Endothelial cell of umbilical vein (primary cell): ENCODE data around the gene SEC61A1. TPM values are rescaled to one million over a fixed set of nuclear protein-coding genes. Genes with fewer than 3 reads are reported as not detected.

Experiments
- BruUV-seq: library from RNA; stranded (reverse); fragments of 400-500 nt; replicated peaks from 2 replicates; lab custom pipeline; 2021; lab: Mats Ljungman, UMichigan
- CTCF ChIA-PET: fragments of 300-600, 350-600 bp; sonication (Branson Sonifier 250); formaldehyde crosslinking; loops from one replicate; lab custom pipeline; 2021; ENCODE audit warnings: antibody characterized with exemption, inconsistent platforms; lab: Charles Lee
- POLR2A ChIA-PET: fragments of 300-600, 350-600 bp; sonication (Branson Sonifier 250); formaldehyde crosslinking; loops from one replicate; lab custom pipeline; 2021; ENCODE audit warnings: antibody characterized with exemption, inconsistent platforms; lab: Charles Lee
- DNase-seq: peaks from one replicate; pipeline ENCODE4 v3.0.0-alpha.2; 2011; ENCODE audit warnings: low read depth, low spot score
- FAIRE-seq: peaks from 2 replicates; lab custom pipeline; 2011; peaks lifted over from hg19 to GRCh38; lab: Jason Lieb, UNC
- H2AFZ ChIP-seq: 2 replicates; pipeline ENCODE4 v1.6.0; 2012; ENCODE audit warnings: low read depth, low read length, control low read depth, inconsistent platforms
- H3K27ac ChIP-seq: 2 replicates; pipeline ENCODE4 v1.5.1; 2011; ENCODE audit warnings: low read depth, mild to moderate bottlenecking, control low read depth, low read length, moderate library complexity; ENCODE audit not compliant: insufficient read depth
- H3K27me3 ChIP-seq, 2 experiments: 2 replicates each; pipeline versions ENCODE4 v1.6.0 to v1.6.1; 2011; ENCODE audit warnings: low read length in 2 of 2, mixed read lengths in 1 of 2; ENCODE audit not compliant: control insufficient read depth in 2 of 2, insufficient read depth in 2 of 2
- H3K36me3 ChIP-seq, 2 experiments: 2 replicates in 1 of 2; 3 replicates in 1 of 2; pipeline ENCODE4 v1.5.1; 2011; ENCODE audit warnings: low read length in 2 of 2, mild to moderate bottlenecking in 1 of 2, moderate library complexity in 1 of 2; ENCODE audit not compliant: control insufficient read depth in 2 of 2, insufficient read depth in 2 of 2; ENCODE audit errors: extremely low read depth in 1 of 2
- H3K4me1 ChIP-seq: 3 replicates; pipeline ENCODE4 v1.5.1; 2011; ENCODE audit warnings: mild to moderate bottlenecking, low read length; ENCODE audit not compliant: control insufficient read depth, insufficient read depth; ENCODE audit errors: extremely low read depth
- H3K4me2 ChIP-seq: 2 replicates; pipeline ENCODE4 v1.6.1; 2011; ENCODE audit warnings: low read length, control low read depth, mixed read lengths; ENCODE audit not compliant: insufficient read depth
- H3K4me3 ChIP-seq, 3 experiments: fragments of 200-600 bp in 1 of 3; sonication (generic), shearing (Covaris generic) in 1 of 3; replicated peaks in 1 of 3; 2 replicates each; pipeline ENCODE4 v1.5.1; 2011 to 2016; ENCODE audit warnings: control low read depth in 3 of 3, low read length in 3 of 3, mild to moderate bottlenecking in 2 of 3, inconsistent platforms in 1 of 3, low read depth in 1 of 3, moderate library complexity in 1 of 3; ENCODE audit not compliant: insufficient read depth in 1 of 3
- H3K79me2 ChIP-seq: 2 replicates; pipeline ENCODE4 v1.6.0; 2012; ENCODE audit warnings: low read length, inconsistent platforms; ENCODE audit not compliant: control insufficient read depth, insufficient read depth
- H3K9ac ChIP-seq: replicated peaks from 2 replicates; pipeline ENCODE3; 2011; ENCODE audit warnings: low read length, control low read depth; ENCODE audit not compliant: insufficient read depth; ENCODE audit errors: extremely low read depth
- H3K9me1 ChIP-seq: replicated peaks from 3 replicates; pipeline ENCODE4 v1.6.0; 2011; ENCODE audit warnings: mild to moderate bottlenecking, low read length; ENCODE audit not compliant: control insufficient read depth, insufficient read depth; ENCODE audit errors: extremely low read depth
- H3K9me3 ChIP-seq: replicated peaks from 2 replicates; pipeline ENCODE4 v1.5.1; 2012; ENCODE audit warnings: low read length, inconsistent platforms; ENCODE audit not compliant: control insufficient read depth, insufficient read depth
- H4K20me1 ChIP-seq: replicated peaks from 2 replicates; pipeline ENCODE3; 2011; ENCODE audit warnings: mild to moderate bottlenecking, low read length; ENCODE audit not compliant: control insufficient read depth, insufficient read depth; ENCODE audit errors: extremely low read depth
- EZH2 ChIP-seq: IDR thresholded peaks from 2 replicates; pipeline ENCODE4 v1.6.1; 2012; ENCODE audit warnings: borderline replicate concordance, low read depth, mild to moderate bottlenecking, moderate library complexity, low read length, inconsistent platforms; ENCODE audit not compliant: severe bottlenecking
- FOS ChIP-seq: IDR thresholded peaks from 2 replicates; pipeline ENCODE4 v1.6.1; 2011; ENCODE audit warnings: mild to moderate bottlenecking, low read length, moderate library complexity, borderline replicate concordance; ENCODE audit not compliant: insufficient read depth
- GATA2 ChIP-seq: IDR thresholded peaks from 2 replicates; pipeline ENCODE4 v1.7.0; 2011; ENCODE audit warnings: low read depth, mild to moderate bottlenecking, moderate library complexity, mixed read lengths, low read length; ENCODE audit not compliant: insufficient read length, insufficient read depth
- JUN ChIP-seq: IDR thresholded peaks from 2 replicates; pipeline ENCODE4 v1.6.1; 2011; ENCODE audit warnings: borderline replicate concordance, low read depth; ENCODE audit not compliant: insufficient read length, insufficient read depth
- MYC ChIP-seq: IDR thresholded peaks from one replicate; pipeline ENCODE4 v1.6.1; 2011; ENCODE audit warnings: mild to moderate bottlenecking, low read depth, low read length
- POLR2A ChIP-seq: IDR thresholded peaks from 2 replicates; pipeline ENCODE4 v1.6.1; 2012; ENCODE audit warnings: low read depth, mild to moderate bottlenecking, control low read depth, low read length
- POLR2AphosphoS5 ChIP-seq: IDR thresholded peaks from 2 replicates; pipeline ENCODE4 v1.6.1; 2012; ENCODE audit warnings: low read depth, mild to moderate bottlenecking, control low read depth, low read length, moderate library complexity; ENCODE audit not compliant: insufficient read depth
- dilution Hi-C: fragments of 300-500 bp; cut with MboI; formaldehyde crosslinking; loops from one replicate; pipeline ENCODE4 v1.15.0; 2019; ENCODE audit warnings: low sequenced_read_pairs; ENCODE audit not compliant: extremely low pct_ligation_motif_present
- intact Hi-C: fragments of 100-400 bp; cut with micrococcal nuclease; formaldehyde crosslinking; loops from one replicate; pipeline ENCODE4 v1.10.0; 2022
- polyA plus RNA-seq, 4 experiments: library from polyadenylated mRNA; depleted of rRNA in 3 of 4; stranded (reverse) in 3 of 4; unstranded in 1 of 4; fragments of >200 nt; gene quantifications; 2 replicates each; pipeline versions ENCODE4 v1.2.1 to v1.2.3, GENCODE V29; 2011 to 2012; ENCODE audit warnings: missing spikeins in 1 of 4
- total RNA-seq: library from RNA; stranded (reverse); gene quantifications from 2 replicates; pipeline ENCODE4 v1.2.3, GENCODE V29; 2021
- TF ChIP-seq, protein P1 (sequence below): IDR thresholded peaks from 2 replicates; pipeline ENCODE4 v1.6.1; 2011; ENCODE audit not compliant: insufficient read depth, insufficient read length
- TF ChIP-seq, protein P2 (sequence below), 2 donors: IDR thresholded peaks; 1 replicate in 1 of 2; 2 replicates in 1 of 2; pipeline ENCODE4 v1.5.1; 2011; ENCODE audit warnings: low read length in 2 of 2, mild to moderate bottlenecking in 2 of 2, moderate library complexity in 2 of 2, control low read depth in 1 of 2, inconsistent platforms in 1 of 2, low read depth in 1 of 2; ENCODE audit not compliant: insufficient read depth in 1 of 2; ENCODE audit errors: extremely low read depth in 1 of 2

The SEC61A1 gene
- total and polyA plus RNA-seq, 2 donors (not counting 3 experiments of a cell fraction or from before 2014, with no cell fraction given): 307 to 312 TPM

DNA sequence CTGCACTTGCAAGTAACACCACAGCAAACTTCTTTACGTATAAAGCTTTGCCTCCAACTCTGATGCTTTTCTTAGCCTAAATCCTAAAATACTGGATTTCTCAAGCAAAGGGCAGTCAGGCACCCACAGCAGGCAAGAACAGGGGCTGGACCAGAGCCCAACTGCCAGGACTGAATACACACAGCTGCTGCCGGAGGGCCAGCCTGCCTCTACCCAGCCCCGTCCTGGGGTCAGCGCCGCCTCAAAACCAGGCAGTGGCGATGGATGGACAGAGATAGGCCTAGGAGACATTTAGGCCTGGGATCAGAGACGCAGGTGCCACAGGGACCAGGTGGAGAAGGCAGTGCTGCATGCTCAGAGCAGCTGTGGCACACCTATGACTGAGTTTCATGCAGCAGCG lies 47.6 kb upstream of the SEC61A1 start:
- CTCF ChIA-PET: no interaction called here

More for the DNA sequence above, 47.6 kb upstream of the SEC61A1 start:
- peaks cover 4 to 8% of the 10 kb centered on the region in 2 experiments for H3K27me3 ChIP-seq
- no peaks in the 10 kb centered on the region for H3K9me1 ChIP-seq
- no peak overlapping the region for H3K4me2 ChIP-seq
- no peaks in the 10 kb centered on the region for H3K4me1 ChIP-seq
- FAIRE-seq (no peak), DNase-seq (no peak)
- POLR2A ChIA-PET: no interaction called here
- BruUV-seq: no TSS peak
- no peak overlapping the region for H3K4me3 ChIP-seq
- H3K79me2 ChIP-seq: no peaks in the 10 kb centered on the region
- dilution Hi-C loops: no loop called here
- no peaks in the 10 kb centered on the region for H3K36me3 ChIP-seq
- no peaks in the 10 kb centered on the region for H3K9me3 ChIP-seq
- H3K9ac ChIP-seq: no peak overlapping the region
- intact Hi-C loops: no loop called here
- no peaks in the 10 kb centered on the region for H4K20me1 ChIP-seq
- H3K27ac ChIP-seq: no peak overlapping the region
- TF ChIP-seq EZH2 (no peak), POLR2A (no peak), FOS (no peak), MYC (no peak), GATA2 (no peak), POLR2AphosphoS5 (no peak), JUN (no peak)
- TF ChIP-seq, protein P1, sequence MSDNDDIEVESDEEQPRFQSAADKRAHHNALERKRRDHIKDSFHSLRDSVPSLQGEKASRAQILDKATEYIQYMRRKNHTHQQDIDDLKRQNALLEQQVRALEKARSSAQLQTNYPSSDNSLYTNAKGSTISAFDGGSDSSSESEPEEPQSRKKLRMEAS: no peak
- TF ChIP-seq, protein P2, sequence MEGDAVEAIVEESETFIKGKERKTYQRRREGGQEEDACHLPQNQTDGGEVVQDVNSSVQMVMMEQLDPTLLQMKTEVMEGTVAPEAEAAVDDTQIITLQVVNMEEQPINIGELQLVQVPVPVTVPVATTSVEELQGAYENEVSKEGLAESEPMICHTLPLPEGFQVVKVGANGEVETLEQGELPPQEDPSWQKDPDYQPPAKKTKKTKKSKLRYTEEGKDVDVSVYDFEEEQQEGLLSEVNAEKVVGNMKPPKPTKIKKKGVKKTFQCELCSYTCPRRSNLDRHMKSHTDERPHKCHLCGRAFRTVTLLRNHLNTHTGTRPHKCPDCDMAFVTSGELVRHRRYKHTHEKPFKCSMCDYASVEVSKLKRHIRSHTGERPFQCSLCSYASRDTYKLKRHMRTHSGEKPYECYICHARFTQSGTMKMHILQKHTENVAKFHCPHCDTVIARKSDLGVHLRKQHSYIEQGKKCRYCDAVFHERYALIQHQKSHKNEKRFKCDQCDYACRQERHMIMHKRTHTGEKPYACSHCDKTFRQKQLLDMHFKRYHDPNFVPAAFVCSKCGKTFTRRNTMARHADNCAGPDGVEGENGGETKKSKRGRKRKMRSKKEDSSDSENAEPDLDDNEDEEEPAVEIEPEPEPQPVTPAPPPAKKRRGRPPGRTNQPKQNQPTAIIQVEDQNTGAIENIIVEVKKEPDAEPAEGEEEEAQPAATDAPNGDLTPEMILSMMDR (IDR thresholded peaks at IDR 0.05; ENCODE audit: extremely low read depth in 1 of 2, insufficient read depth in 1 of 2, low read depth in 1 of 2, low read length in 2 of 2): no peak
- H2AFZ ChIP-seq: no peak overlapping the region
